T-helper 2 cell treated with Interferon-gamma antibody and Interleukin-4, amounts not matched to agents 5 μg/mL and 100 μg/mL, for 36 hours (primary cell): ENCODE measurements around the gene CD7.

Source experiments
- DNase-seq: peaks from one replicate; pipeline ENCODE4 v3.0.0; 2021; ENCODE audit warnings: low spot score
- H3K27ac Mint-ChIP-seq: one replicate; pipeline ENCODE4 v1.8.0; 2021; ENCODE audit warnings: mild to moderate bottlenecking, mixed read lengths
- H3K27me3 Mint-ChIP-seq: one replicate; pipeline ENCODE4 v1.8.0; 2021; ENCODE audit warnings: low read depth, mixed read lengths
- H3K36me3 Mint-ChIP-seq: one replicate; pipeline ENCODE4 v1.8.0; 2021; ENCODE audit warnings: low read depth, mixed read lengths
- H3K4me1 Mint-ChIP-seq: one replicate; pipeline ENCODE4 v1.8.0; 2021; ENCODE audit warnings: low read depth, mixed read lengths
- H3K4me3 Mint-ChIP-seq: one replicate; pipeline ENCODE4 v1.8.0; 2022; ENCODE audit warnings: mild to moderate bottlenecking, moderate library complexity, mixed read lengths
- H3K9me3 Mint-ChIP-seq: one replicate; pipeline ENCODE4 v1.8.0; 2021; ENCODE audit warnings: mixed read lengths

The CD7 gene

GRCh38 chr17:82302991-82303943, 14.1 kb downstream of the CD7 start:
- peak overlapping the region; percentile 75 for H3K27ac Mint-ChIP-seq
- no peaks in the 10 kb centered on the region for H3K27me3 Mint-ChIP-seq
- H3K4me1 Mint-ChIP-seq = peaks cover 56% of the 10 kb centered on the region
- DNase-seq = no peak
- H3K4me3 Mint-ChIP-seq = peak overlapping the region; percentile 81
- no peaks in the 10 kb centered on the region for H3K9me3 Mint-ChIP-seq
- H3K36me3 Mint-ChIP-seq = no peaks in the 10 kb centered on the region

GRCh38 chr17:82302568-82302963, 14.8 kb downstream of the CD7 start:
- DNase-seq = no peak

GRCh38 chr17:82301916-82302567, 15.4 kb downstream of the CD7 start:
- peaks cover 63% of the 10 kb centered on the region for H3K4me1 Mint-ChIP-seq
- H3K36me3 Mint-ChIP-seq = no peaks in the 10 kb centered on the region
- H3K4me3 Mint-ChIP-seq = peak overlapping the region; percentile 81
- peak overlapping the region; percentile 87 for H3K27ac Mint-ChIP-seq
- no peaks in the 10 kb centered on the region for H3K27me3 Mint-ChIP-seq
- no peaks in the 10 kb centered on the region for H3K9me3 Mint-ChIP-seq
- peak; percentile 75 for DNase-seq

More at GRCh38 chr17:82302568-82302963, 14.8 kb downstream of the CD7 start:
- Mint-ChIP-seq H3K36me3 (no peaks in the 10 kb centered on the region), H3K27ac (peak overlapping the region; percentile 87), H3K4me1 (peaks cover 57% of the 10 kb centered on the region), H3K9me3 (no peaks in the 10 kb centered on the region), H3K4me3 (peak overlapping the region; percentile 81), H3K27me3 (no peaks in the 10 kb centered on the region)

- peak overlapping the region; percentile 87 for H3K27ac Mint-ChIP-seq
- no peaks in the 10 kb centered on the region for H3K27me3 Mint-ChIP-seq
- H3K9me3 Mint-ChIP-seq = no peaks in the 10 kb centered on the region
- peaks cover 64% of the 10 kb centered on the region for H3K4me1 Mint-ChIP-seq
- H3K4me3 Mint-ChIP-seq = peak overlapping the region; percentile 81
- no peaks in the 10 kb centered on the region for H3K36me3 Mint-ChIP-seq
- no peak for DNase-seq
Measured at GRCh38 chr17:82301300-82301915, 16.0 kb downstream of the CD7 start.

- DNase-seq = peak; percentile 52
- Mint-ChIP-seq H3K9me3 (no peaks in the 10 kb centered on the region), H3K27ac (peak overlapping the region; percentile 100), H3K36me3 (no peaks in the 10 kb centered on the region), H3K4me3 (peak overlapping the region; percentile 34), H3K4me1 (peaks cover 63% of the 10 kb centered on the region), H3K27me3 (no peaks in the 10 kb centered on the region)
Measured at GRCh38 chr17:82300707-82301270, 16.6 kb downstream of the CD7 start.

GRCh38 chr17:82300228-82300627, 17.2 kb downstream of the CD7 start:
- peaks cover 62% of the 10 kb centered on the region for H3K4me1 Mint-ChIP-seq

GRCh38 chr17:82299452-82299851, 18.0 kb downstream of the CD7 start:
- peak; percentile 55 for DNase-seq
- Mint-ChIP-seq H3K4me1 (peaks cover 66% of the 10 kb centered on the region), H3K36me3 (no peaks in the 10 kb centered on the region), H3K4me3 (peak overlapping the region; percentile 97), H3K27ac (peak overlapping the region; percentile 100), H3K9me3 (no peaks in the 10 kb centered on the region), H3K27me3 (no peaks in the 10 kb centered on the region)

More at GRCh38 chr17:82300228-82300627, 17.2 kb downstream of the CD7 start:
- Mint-ChIP-seq H3K36me3 (no peaks in the 10 kb centered on the region), H3K27ac (peak overlapping the region; percentile 100), H3K9me3 (no peaks in the 10 kb centered on the region), H3K27me3 (no peaks in the 10 kb centered on the region), H3K4me3 (peak overlapping the region; percentile 97)
- no peak for DNase-seq

- H3K4me3 Mint-ChIP-seq = peak overlapping the region; percentile 97
- peaks cover 71% of the 10 kb centered on the region for H3K4me1 Mint-ChIP-seq
- no peaks in the 10 kb centered on the region for H3K9me3 Mint-ChIP-seq
- no peaks in the 10 kb centered on the region for H3K27me3 Mint-ChIP-seq
- peak overlapping the region; percentile 100 for H3K27ac Mint-ChIP-seq
- DNase-seq = no peak
- peaks cover 2% of the 10 kb centered on the region for H3K36me3 Mint-ChIP-seq
Measured at GRCh38 chr17:82298538-82299421, 18.6 kb downstream of the CD7 start.

- Mint-ChIP-seq H3K27me3 (no peaks in the 10 kb centered on the region), H3K4me3 (peak overlapping the region; percentile 97), H3K27ac (peak overlapping the region; percentile 100), H3K9me3 (no peaks in the 10 kb centered on the region), H3K36me3 (peaks cover 2% of the 10 kb centered on the region), H3K4me1 (peaks cover 66% of the 10 kb centered on the region)
- DNase-seq = peak; percentile 92
Measured at GRCh38 chr17:82297714-82298537, 19.5 kb downstream of the CD7 start.

- peaks cover 64% of the 10 kb centered on the region for H3K4me1 Mint-ChIP-seq
- DNase-seq = peak; percentile 94
- H3K9me3 Mint-ChIP-seq = no peaks in the 10 kb centered on the region
- H3K27ac Mint-ChIP-seq = peak overlapping the region; percentile 100
- H3K4me3 Mint-ChIP-seq = peak overlapping the region; percentile 97
- peaks cover 2% of the 10 kb centered on the region for H3K36me3 Mint-ChIP-seq
- no peaks in the 10 kb centered on the region for H3K27me3 Mint-ChIP-seq
Measured at GRCh38 chr17:82297280-82297713, 20.1 kb downstream of the CD7 start.

GRCh38 chr17:82296511-82297279, 20.7 kb downstream of the CD7 start:
- Mint-ChIP-seq H3K27ac (peak overlapping the region; percentile 100), H3K36me3 (peaks cover 2% of the 10 kb centered on the region), H3K27me3 (no peaks in the 10 kb centered on the region), H3K4me1 (peaks cover 59% of the 10 kb centered on the region), H3K4me3 (peak overlapping the region; percentile 97), H3K9me3 (no peaks in the 10 kb centered on the region)
- DNase-seq = no peak

GRCh38 chr17:82295472-82295814, 22.0 kb downstream of the CD7 start:
- DNase-seq = no peak
- Mint-ChIP-seq H3K9me3 (no peaks in the 10 kb centered on the region), H3K27me3 (no peaks in the 10 kb centered on the region), H3K4me3 (peak overlapping the region; percentile 10), H3K36me3 (peaks cover 2% of the 10 kb centered on the region), H3K27ac (peak overlapping the region; percentile 78), H3K4me1 (peaks cover 54% of the 10 kb centered on the region)
